HCT116 (cell line): Measurements from ENCODE around the gene SCFD1. TPM values are rescaled to one million over a fixed set of nuclear protein-coding genes. Genes with fewer than 3 reads are reported as not detected.

ENCODE experiments used
- ATAC-seq: fragments of 200-7000 bp; cut with Tn5 transposase; 2 replicates; pipeline ENCODE4 v1.9.1; 2020; ENCODE audit warnings: mild to moderate bottlenecking, moderate library complexity
- BruUV-seq: library from RNA; stranded (reverse); fragments of 400-500 nt; replicated peaks from 2 replicates; lab custom pipeline; 2021; lab: Mats Ljungman, UMichigan
- CTCF ChIA-PET: fragments of 300-600 bp; sonication (Branson Sonifier 250); formaldehyde crosslinking; loops from one replicate; lab custom pipeline; 2021; ENCODE audit warnings: antibody characterized with exemption; lab: Charles Lee
- POLR2A ChIA-PET: fragments of 300-600, 350-600 bp; sonication (Branson Sonifier 250); formaldehyde crosslinking; loops from one replicate; lab custom pipeline; 2021; ENCODE audit warnings: antibody characterized with exemption; lab: Charles Lee
- RAD21 ChIA-PET, 2 experiments: fragments of 300-600 bp; sonication (Branson Sonifier 250); formaldehyde crosslinking; loops; one replicate each; lab custom pipeline; 2023; ENCODE audit warnings: low total read pairs in 2 of 2; ENCODE audit not compliant: uncharacterized antibody in 2 of 2, unreplicated experiment in 2 of 2, low non-redundant PET in 1 of 2; lab: Charles Lee
- DNase-seq: peaks from one replicate; pipeline ENCODE4 v3.0.0-alpha.2; 2010; ENCODE audit warnings: low read depth, low spot score
- H2AFZ ChIP-seq: fragments of 200-600 bp; shearing (Covaris generic), sonication (generic); 2 replicates; pipeline ENCODE4 v1.6.1; 2017; ENCODE audit warnings: low read depth, mixed run types, mixed read lengths, antibody characterized with exemption, low read length; ENCODE audit not compliant: poor library complexity, severe bottlenecking
- H3K27ac ChIP-seq: 2 replicates; pipeline ENCODE4 v1.5.1; 2012; ENCODE audit warnings: low read depth, low read length
- H3K27me3 ChIP-seq: fragments of 200-600 bp; sonication (generic); 2 replicates; pipeline ENCODE4 v1.6.1; 2016; ENCODE audit warnings: mixed run types, low read length, mixed read lengths; ENCODE audit not compliant: insufficient read depth
- H3K36me3 ChIP-seq, 2 experiments: fragments of 200-500 bp in 1 of 2; fragments of 200-600 bp in 1 of 2; sonication (Bioruptor generic) in 1 of 2; sonication (generic) in 1 of 2; 2 replicates each; pipeline versions ENCODE4 v1.5.1 to v1.6.1; 2014 to 2016; ENCODE audit warnings: low read length in 2 of 2, inconsistent platforms in 1 of 2, mixed read lengths in 1 of 2, mixed run types in 1 of 2; ENCODE audit not compliant: insufficient read depth in 2 of 2, control insufficient read depth in 1 of 2
- H3K4me1 ChIP-seq, 2 experiments: fragments of 200-600 bp in 1 of 2; sonication (generic) in 1 of 2; 2 replicates each; pipeline versions ENCODE4 v1.5.1 to v1.6.1; 2012 to 2017; ENCODE audit warnings: low read length in 2 of 2, inconsistent platforms in 1 of 2, mild to moderate bottlenecking in 1 of 2, mixed read lengths in 1 of 2, mixed run types in 1 of 2, moderate library complexity in 1 of 2; ENCODE audit not compliant: insufficient read depth in 2 of 2, control insufficient read depth in 1 of 2
- H3K4me2 ChIP-seq: fragments of 200-600 bp; sonication (generic); 2 replicates; pipeline ENCODE4 v1.6.1; 2017; ENCODE audit warnings: mixed run types, low read length, mixed read lengths
- H3K4me3 ChIP-seq, 2 experiments: fragments of 200-600 bp in 1 of 2; sonication (generic) in 1 of 2; replicated peaks in 1 of 2; 2 replicates each; pipeline ENCODE4 v1.5.1; 2011 to 2016; ENCODE audit warnings: low read length in 2 of 2, control low read depth in 1 of 2, low read depth in 1 of 2, mild to moderate bottlenecking in 1 of 2, mixed read lengths in 1 of 2, mixed run types in 1 of 2
- H3K79me2 ChIP-seq: fragments of 200-600 bp; sonication (generic); 2 replicates; pipeline ENCODE4 v1.6.1; 2017; ENCODE audit warnings: mild to moderate bottlenecking, mixed run types, low read length, moderate library complexity, mixed read lengths; ENCODE audit not compliant: insufficient read depth
- H3K9ac ChIP-seq: fragments of 200-600 bp; sonication (generic); 2 replicates; pipeline ENCODE4 v1.6.1; 2016; ENCODE audit warnings: low read length, mixed read lengths
- H3K9me2 ChIP-seq: fragments of 200-600 bp; sonication (generic), shearing (Covaris generic); 2 replicates; pipeline ENCODE4 v1.6.1; 2017; ENCODE audit warnings: mixed run types, mild to moderate bottlenecking, moderate library complexity; ENCODE audit not compliant: insufficient read depth
- H3K9me3 ChIP-seq, 2 experiments: fragments of 200-500 bp in 1 of 2; fragments of 200-600 bp in 1 of 2; sonication (Bioruptor generic) in 1 of 2; sonication (generic) in 1 of 2; 2 replicates each; pipeline ENCODE4 v1.6.1; 2014 to 2017; ENCODE audit warnings: low read length in 2 of 2, mixed read lengths in 2 of 2, inconsistent platforms in 1 of 2, low read depth in 1 of 2, mild to moderate bottlenecking in 1 of 2, mixed run types in 1 of 2, moderate library complexity in 1 of 2; ENCODE audit not compliant: control insufficient read depth in 1 of 2, insufficient read depth in 1 of 2
- H4K20me1 ChIP-seq: fragments of 200-600 bp; sonication (generic), shearing (Covaris generic); 2 replicates; pipeline ENCODE4 v1.6.1; 2017; ENCODE audit warnings: mixed run types, mild to moderate bottlenecking, moderate library complexity; ENCODE audit not compliant: insufficient read depth
- CBX3 ChIP-seq: IDR thresholded peaks from 2 replicates; pipeline ENCODE4 v1.6.1; 2012; ENCODE audit warnings: low read depth
- CEBPB ChIP-seq: IDR thresholded peaks from 2 replicates; pipeline ENCODE4 v1.6.1; 2012; ENCODE audit warnings: low read depth
- EGR1 ChIP-seq: IDR thresholded peaks from 2 replicates; pipeline ENCODE4 v1.6.1; 2012; ENCODE audit warnings: low read depth
- ELF1 ChIP-seq: IDR thresholded peaks from 2 replicates; pipeline ENCODE4 v1.6.1; 2012; ENCODE audit warnings: low read depth, borderline replicate concordance
- EZH2phosphoT487 ChIP-seq: fragments of 200-600 bp; IDR thresholded peaks from 2 replicates; pipeline ENCODE4 v1.6.1; 2018; ENCODE audit warnings: antibody characterized with exemption, borderline replicate concordance
- FOSL1 ChIP-seq: IDR thresholded peaks from 2 replicates; pipeline ENCODE4 v1.6.1; 2012; ENCODE audit warnings: low read depth
- POLR2A ChIP-seq: IDR thresholded peaks from 2 replicates; pipeline ENCODE4 v1.7.0; 2011; ENCODE audit warnings: borderline replicate concordance; ENCODE audit not compliant: insufficient read depth, insufficient read length; ENCODE audit errors: extremely low read depth
- RAD21 ChIP-seq: IDR thresholded peaks from 2 replicates; pipeline ENCODE4 v1.6.1; 2012; ENCODE audit warnings: low read depth, mild to moderate bottlenecking
- SIN3A ChIP-seq: IDR thresholded peaks from 2 replicates; pipeline ENCODE4 v1.6.1; 2012; ENCODE audit warnings: low read depth
- SP1 ChIP-seq: IDR thresholded peaks from 2 replicates; pipeline ENCODE4 v1.6.1; 2012; ENCODE audit warnings: low read depth
- TCF7L2 ChIP-seq: IDR thresholded peaks from 2 replicates; pipeline ENCODE4 v1.7.0; 2011; ENCODE audit warnings: borderline replicate concordance, inconsistent platforms; ENCODE audit not compliant: insufficient read depth, insufficient read length; ENCODE audit errors: extremely low read depth
- ZFX ChIP-seq: fragments of 450-650 bp; IDR thresholded peaks from 2 replicates; pipeline ENCODE4 v1.6.1; 2017
- ZNF274 ChIP-seq: fragments of 200-500 bp; sonication (Bioruptor generic); IDR thresholded peaks from 2 replicates; pipeline ENCODE4 v1.6.1; 2014; ENCODE audit warnings: mild to moderate bottlenecking, low read depth, low read length, inconsistent platforms
- intact Hi-C: fragments of 100-400 bp; cut with micrococcal nuclease; formaldehyde crosslinking; loops from 2 replicates; pipeline ENCODE4 v1.10.0; 2022
- total RNA-seq: library from RNA; stranded (reverse); gene quantifications from one replicate; pipeline ENCODE4 v1.2.1, GENCODE V29; 2021; ENCODE audit not compliant: unreplicated experiment
- TF ChIP-seq, protein P1 (sequence below), 3 experiments: fragments of 200-600 bp in 1 of 3; sonication (generic) in 1 of 3; IDR thresholded peaks in 2 of 3; conservative IDR thresholded peaks in 1 of 3; 2 replicates each; pipeline ENCODE4 v1.5.1; 2012 to 2017; ENCODE audit warnings: low read depth in 2 of 3, low read length in 2 of 3, antibody characterized with exemption in 1 of 3, borderline replicate concordance in 1 of 3, control low read depth in 1 of 3, mild to moderate bottlenecking in 1 of 3, mixed read lengths in 1 of 3, mixed run types in 1 of 3, moderate library complexity in 1 of 3; ENCODE audit not compliant: insufficient read depth in 1 of 3
- TF ChIP-seq, protein P2 (sequence below): IDR thresholded peaks from 2 replicates; pipeline ENCODE4 v1.6.1; 2012
- TF ChIP-seq, protein P3 (sequence below): IDR thresholded peaks from 2 replicates; pipeline ENCODE4 v1.6.1; 2012; ENCODE audit warnings: low read depth
- TF ChIP-seq, protein P4 (sequence below): IDR thresholded peaks from 2 replicates; pipeline ENCODE4 v1.6.1; 2012

SCFD1 gene
- total RNA-seq, 1 experiment from 2014 or later: 71.1 TPM

DNA sequence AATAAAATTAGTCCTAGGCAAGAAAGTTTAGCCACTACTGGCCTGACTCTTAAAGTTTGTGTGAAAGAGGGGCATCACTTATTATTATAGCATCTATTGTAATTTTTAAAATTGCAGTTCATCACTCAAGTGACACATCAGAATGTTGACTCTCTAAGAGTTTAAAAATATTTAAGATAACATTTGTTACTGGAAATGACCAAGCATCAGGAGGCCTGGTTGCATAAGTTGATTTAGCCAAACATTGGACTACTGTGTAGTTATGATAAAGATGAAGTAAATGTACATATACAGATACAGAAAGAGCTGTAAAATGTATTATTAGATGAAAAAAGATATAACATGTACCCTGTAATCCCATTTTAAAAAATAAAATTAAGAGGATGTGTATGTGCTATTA, 47.5 kb downstream of the SCFD1 start:
- peaks cover 0 to 2% of the 10 kb centered on the region in 2 experiments; a peak in 1 of 4 replicates for H3K36me3 ChIP-seq
- ChIA-PET POLR2A (no interaction called here), RAD21 (no interaction called here), CTCF (no interaction called here)
- H3K27me3 ChIP-seq: no peaks in the 10 kb centered on the region
- H3K4me2 ChIP-seq: no peak overlapping the region
- H3K9ac ChIP-seq: no peak overlapping the region
- DNase-seq: no peak
- H4K20me1 ChIP-seq: no peaks in the 10 kb centered on the region
- ATAC-seq: no peak
- no peaks in the 10 kb centered on the region; the same call in 1 of the 2 replicates for H3K9me2 ChIP-seq
- no peaks in the 10 kb centered on the region for H3K9me3 ChIP-seq
- H2AFZ ChIP-seq: no peak overlapping the region
- no peak overlapping the region for H3K4me3 ChIP-seq
- H3K79me2 ChIP-seq: no peaks in the 10 kb centered on the region
- BruUV-seq: no TSS peak
- no peak overlapping the region for H3K27ac ChIP-seq
- no peak for TF ChIP-seq EZH2phosphoT487
- intact Hi-C loops: no loop called here
- H3K4me1 ChIP-seq: no peaks in the 10 kb centered on the region

DNA sequence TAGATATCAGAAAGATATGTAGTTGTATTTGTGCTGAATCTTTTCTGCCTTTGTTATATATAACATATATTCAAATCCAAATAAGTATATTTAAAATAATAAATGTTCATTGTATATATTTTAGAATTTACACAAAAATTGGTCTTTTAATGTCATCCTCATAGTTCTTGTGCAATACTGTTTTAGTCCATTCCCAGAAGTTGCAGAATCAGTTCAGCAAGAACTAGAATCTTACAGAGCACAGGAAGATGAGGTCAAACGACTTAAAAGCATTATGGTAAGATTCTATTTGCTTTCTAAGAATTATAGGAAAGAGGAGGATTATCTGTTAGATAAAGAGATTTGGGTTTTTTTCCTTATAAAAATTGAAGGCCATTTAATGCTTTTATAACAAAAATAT, 51.0 kb downstream of the SCFD1 start:
- BruUV-seq: no TSS peak
- no peaks in the 10 kb centered on the region for H3K79me2 ChIP-seq
- H3K9me3 ChIP-seq: no peaks in the 10 kb centered on the region
- H3K27me3 ChIP-seq: no peaks in the 10 kb centered on the region
- no peak overlapping the region for H3K4me3 ChIP-seq
- RAD21 ChIA-PET: no interaction called here
- no peak for DNase-seq
- no peaks in the 10 kb centered on the region; the same call in 1 of the 2 replicates for H3K9me2 ChIP-seq
- no peaks in the 10 kb centered on the region for H4K20me1 ChIP-seq
- ATAC-seq: no peak
- no peak overlapping the region for H3K4me2 ChIP-seq
- H2AFZ ChIP-seq: no peak overlapping the region
- POLR2A ChIA-PET: no interaction called here
- no peak overlapping the region for H3K9ac ChIP-seq
- intact Hi-C loops: no loop called here
- no peak overlapping the region for H3K27ac ChIP-seq
- H3K4me1 ChIP-seq: no peaks in the 10 kb centered on the region
- peaks cover 0 to 6% of the 10 kb centered on the region in 2 experiments; a peak in 2 of 4 replicates for H3K36me3 ChIP-seq
- CTCF ChIA-PET: no interaction called here
- TF ChIP-seq SP1 (no peak), TCF7L2 (no peak), SIN3A (no peak), ELF1 (no peak), CBX3 (no peak), EZH2phosphoT487 (no peak), EGR1 (no peak), CEBPB (no peak), POLR2A (no peak), FOSL1 (no peak), ZFX (no peak), ZNF274 (no peak), RAD21 (no peak)
- TF ChIP-seq, protein P1, sequence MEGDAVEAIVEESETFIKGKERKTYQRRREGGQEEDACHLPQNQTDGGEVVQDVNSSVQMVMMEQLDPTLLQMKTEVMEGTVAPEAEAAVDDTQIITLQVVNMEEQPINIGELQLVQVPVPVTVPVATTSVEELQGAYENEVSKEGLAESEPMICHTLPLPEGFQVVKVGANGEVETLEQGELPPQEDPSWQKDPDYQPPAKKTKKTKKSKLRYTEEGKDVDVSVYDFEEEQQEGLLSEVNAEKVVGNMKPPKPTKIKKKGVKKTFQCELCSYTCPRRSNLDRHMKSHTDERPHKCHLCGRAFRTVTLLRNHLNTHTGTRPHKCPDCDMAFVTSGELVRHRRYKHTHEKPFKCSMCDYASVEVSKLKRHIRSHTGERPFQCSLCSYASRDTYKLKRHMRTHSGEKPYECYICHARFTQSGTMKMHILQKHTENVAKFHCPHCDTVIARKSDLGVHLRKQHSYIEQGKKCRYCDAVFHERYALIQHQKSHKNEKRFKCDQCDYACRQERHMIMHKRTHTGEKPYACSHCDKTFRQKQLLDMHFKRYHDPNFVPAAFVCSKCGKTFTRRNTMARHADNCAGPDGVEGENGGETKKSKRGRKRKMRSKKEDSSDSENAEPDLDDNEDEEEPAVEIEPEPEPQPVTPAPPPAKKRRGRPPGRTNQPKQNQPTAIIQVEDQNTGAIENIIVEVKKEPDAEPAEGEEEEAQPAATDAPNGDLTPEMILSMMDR (IDR thresholded peaks at IDR 0.05 in 2 of 3, conservative IDR thresholded peaks at IDR 0.05 in 1 of 3; ENCODE audit: borderline replicate concordance in 1 of 3, insufficient read depth in 1 of 3, low read depth in 2 of 3, low read length in 2 of 3): no peak
- TF ChIP-seq, protein P2, sequence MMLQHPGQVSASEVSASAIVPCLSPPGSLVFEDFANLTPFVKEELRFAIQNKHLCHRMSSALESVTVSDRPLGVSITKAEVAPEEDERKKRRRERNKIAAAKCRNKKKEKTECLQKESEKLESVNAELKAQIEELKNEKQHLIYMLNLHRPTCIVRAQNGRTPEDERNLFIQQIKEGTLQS: no peak
- TF ChIP-seq, protein P3, sequence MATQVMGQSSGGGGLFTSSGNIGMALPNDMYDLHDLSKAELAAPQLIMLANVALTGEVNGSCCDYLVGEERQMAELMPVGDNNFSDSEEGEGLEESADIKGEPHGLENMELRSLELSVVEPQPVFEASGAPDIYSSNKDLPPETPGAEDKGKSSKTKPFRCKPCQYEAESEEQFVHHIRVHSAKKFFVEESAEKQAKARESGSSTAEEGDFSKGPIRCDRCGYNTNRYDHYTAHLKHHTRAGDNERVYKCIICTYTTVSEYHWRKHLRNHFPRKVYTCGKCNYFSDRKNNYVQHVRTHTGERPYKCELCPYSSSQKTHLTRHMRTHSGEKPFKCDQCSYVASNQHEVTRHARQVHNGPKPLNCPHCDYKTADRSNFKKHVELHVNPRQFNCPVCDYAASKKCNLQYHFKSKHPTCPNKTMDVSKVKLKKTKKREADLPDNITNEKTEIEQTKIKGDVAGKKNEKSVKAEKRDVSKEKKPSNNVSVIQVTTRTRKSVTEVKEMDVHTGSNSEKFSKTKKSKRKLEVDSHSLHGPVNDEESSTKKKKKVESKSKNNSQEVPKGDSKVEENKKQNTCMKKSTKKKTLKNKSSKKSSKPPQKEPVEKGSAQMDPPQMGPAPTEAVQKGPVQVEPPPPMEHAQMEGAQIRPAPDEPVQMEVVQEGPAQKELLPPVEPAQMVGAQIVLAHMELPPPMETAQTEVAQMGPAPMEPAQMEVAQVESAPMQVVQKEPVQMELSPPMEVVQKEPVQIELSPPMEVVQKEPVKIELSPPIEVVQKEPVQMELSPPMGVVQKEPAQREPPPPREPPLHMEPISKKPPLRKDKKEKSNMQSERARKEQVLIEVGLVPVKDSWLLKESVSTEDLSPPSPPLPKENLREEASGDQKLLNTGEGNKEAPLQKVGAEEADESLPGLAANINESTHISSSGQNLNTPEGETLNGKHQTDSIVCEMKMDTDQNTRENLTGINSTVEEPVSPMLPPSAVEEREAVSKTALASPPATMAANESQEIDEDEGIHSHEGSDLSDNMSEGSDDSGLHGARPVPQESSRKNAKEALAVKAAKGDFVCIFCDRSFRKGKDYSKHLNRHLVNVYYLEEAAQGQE: no peak
- TF ChIP-seq, protein P4, sequence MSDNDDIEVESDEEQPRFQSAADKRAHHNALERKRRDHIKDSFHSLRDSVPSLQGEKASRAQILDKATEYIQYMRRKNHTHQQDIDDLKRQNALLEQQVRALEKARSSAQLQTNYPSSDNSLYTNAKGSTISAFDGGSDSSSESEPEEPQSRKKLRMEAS: no peak
